Measurements from ENCODE around the gene FAM193B. TPM values are rescaled to one million over a fixed set of nuclear protein-coding genes. Genes with fewer than 3 reads are reported as not detected.

Gene FAM193B
- total and polyA plus RNA-seq, 9 of the 15 experiments (the other 6 are each of a cell fraction or from before 2014, with no cell fraction given): 4.4 to 76.4 (median 37.3) TPM

DNA sequence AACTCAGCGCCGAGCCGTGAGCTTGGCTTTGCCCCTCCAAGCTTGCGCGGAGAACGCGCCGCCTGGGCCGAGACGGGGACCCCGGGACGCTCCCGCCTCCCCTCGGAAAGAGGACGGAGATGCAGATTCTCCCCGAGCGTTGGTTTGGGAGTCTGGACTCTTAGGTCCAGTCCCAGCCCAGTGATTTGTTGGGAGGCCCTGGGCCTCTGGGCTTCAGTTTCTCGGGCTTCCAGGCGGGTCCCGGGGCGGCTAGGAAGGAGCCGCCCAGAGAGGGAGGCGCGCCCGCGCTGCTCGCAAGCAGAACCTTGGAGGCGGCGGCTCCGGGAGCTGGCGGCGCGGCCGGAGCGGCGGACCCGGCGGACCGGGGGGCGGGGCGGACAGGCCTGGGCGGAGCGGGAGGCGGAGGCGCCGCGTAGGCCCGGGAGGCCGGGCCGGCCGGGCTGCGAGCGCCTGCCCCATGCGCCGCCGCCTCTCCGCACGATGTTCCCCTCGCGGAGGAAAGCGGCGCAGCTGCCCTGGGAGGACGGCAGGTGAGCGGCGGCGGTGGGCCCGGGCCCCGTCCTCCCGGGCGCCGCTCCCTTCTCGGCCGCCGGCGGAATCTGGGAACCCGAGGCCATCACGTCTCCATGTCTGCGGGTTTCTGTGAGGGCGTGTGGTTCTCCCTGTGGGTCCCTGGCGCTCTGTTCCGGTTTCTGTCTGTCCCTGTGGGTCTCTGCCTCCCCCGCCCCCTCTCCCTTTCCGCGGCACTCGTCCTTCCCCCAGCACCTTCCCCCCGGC is 45.6 kb upstream of the FAM193B start, which contains the start of gene B4GALT7 (continued):
- TF ChIP-seq, protein P1, sequence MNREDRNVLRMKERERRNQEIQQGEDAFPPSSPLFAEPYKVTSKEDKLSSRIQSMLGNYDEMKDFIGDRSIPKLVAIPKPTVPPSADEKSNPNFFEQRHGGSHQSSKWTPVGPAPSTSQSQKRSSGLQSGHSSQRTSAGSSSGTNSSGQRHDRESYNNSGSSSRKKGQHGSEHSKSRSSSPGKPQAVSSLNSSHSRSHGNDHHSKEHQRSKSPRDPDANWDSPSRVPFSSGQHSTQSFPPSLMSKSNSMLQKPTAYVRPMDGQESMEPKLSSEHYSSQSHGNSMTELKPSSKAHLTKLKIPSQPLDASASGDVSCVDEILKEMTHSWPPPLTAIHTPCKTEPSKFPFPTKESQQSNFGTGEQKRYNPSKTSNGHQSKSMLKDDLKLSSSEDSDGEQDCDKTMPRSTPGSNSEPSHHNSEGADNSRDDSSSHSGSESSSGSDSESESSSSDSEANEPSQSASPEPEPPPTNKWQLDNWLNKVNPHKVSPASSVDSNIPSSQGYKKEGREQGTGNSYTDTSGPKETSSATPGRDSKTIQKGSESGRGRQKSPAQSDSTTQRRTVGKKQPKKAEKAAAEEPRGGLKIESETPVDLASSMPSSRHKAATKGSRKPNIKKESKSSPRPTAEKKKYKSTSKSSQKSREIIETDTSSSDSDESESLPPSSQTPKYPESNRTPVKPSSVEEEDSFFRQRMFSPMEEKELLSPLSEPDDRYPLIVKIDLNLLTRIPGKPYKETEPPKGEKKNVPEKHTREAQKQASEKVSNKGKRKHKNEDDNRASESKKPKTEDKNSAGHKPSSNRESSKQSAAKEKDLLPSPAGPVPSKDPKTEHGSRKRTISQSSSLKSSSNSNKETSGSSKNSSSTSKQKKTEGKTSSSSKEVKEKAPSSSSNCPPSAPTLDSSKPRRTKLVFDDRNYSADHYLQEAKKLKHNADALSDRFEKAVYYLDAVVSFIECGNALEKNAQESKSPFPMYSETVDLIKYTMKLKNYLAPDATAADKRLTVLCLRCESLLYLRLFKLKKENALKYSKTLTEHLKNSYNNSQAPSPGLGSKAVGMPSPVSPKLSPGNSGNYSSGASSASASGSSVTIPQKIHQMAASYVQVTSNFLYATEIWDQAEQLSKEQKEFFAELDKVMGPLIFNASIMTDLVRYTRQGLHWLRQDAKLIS (CRISPR knock-in tag; IDR thresholded peaks at IDR 0.05): no peak
- TF ChIP-seq ZNF583 (CRISPR knock-in tag; IDR thresholded peaks at IDR 0.05) (no peak), ETS2 (tag; IDR thresholded peaks at IDR 0.05; ENCODE audit: borderline replicate concordance, poor library complexity, severe bottlenecking) (no peak), FOXA1 (IDR thresholded peaks at IDR 0.05; ENCODE audit: borderline replicate concordance) (no peak), ZNF668 (CRISPR knock-in tag; IDR thresholded peaks at IDR 0.05) (no peak), TBP (optimal IDR thresholded peaks at IDR 0.05; ENCODE audit: low read depth, low read length) (peak; percentile 12), BACH1 (tag; IDR thresholded peaks at IDR 0.05) (no peak), BRCA1 (IDR thresholded peaks at IDR 0.05) (no peak), BRCA1 (CRISPR knock-in tag; IDR thresholded peaks at IDR 0.05) (no peak), NFYB (IDR thresholded peaks at IDR 0.05; ENCODE audit: extremely low read depth, insufficient read length) (no peak), MBD2 (IDR thresholded peaks at IDR 0.05; ENCODE audit: borderline replicate concordance, low read depth) (no peak), EWSR1 (IDR thresholded peaks at IDR 0.05; ENCODE audit: borderline replicate concordance, low read depth, partially characterized antibody) (no peak), ZEB2 (IDR thresholded peaks at IDR 0.05) (0 out of 2 replicates have a peak, but pooled peaks have one; percentile 37), TAL1 (IDR thresholded peaks at IDR 0.05) (no peak), MYC (IDR thresholded peaks at IDR 0.05; ENCODE audit: low read depth, low read length) (peak; percentile 86), MYC (CRISPR knock-in tag; IDR thresholded peaks at IDR 0.05; ENCODE audit: borderline replicate concordance, low read depth) (0 out of 2 replicates have a peak, but pooled peaks have one; percentile 32)
- TF ChIP-seq, protein P2, sequence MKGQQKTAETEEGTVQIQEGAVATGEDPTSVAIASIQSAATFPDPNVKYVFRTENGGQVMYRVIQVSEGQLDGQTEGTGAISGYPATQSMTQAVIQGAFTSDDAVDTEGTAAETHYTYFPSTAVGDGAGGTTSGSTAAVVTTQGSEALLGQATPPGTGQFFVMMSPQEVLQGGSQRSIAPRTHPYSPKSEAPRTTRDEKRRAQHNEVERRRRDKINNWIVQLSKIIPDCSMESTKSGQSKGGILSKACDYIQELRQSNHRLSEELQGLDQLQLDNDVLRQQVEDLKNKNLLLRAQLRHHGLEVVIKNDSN (CRISPR knock-in tag; IDR thresholded peaks at IDR 0.05): no peak
- TF ChIP-seq, protein P3, sequence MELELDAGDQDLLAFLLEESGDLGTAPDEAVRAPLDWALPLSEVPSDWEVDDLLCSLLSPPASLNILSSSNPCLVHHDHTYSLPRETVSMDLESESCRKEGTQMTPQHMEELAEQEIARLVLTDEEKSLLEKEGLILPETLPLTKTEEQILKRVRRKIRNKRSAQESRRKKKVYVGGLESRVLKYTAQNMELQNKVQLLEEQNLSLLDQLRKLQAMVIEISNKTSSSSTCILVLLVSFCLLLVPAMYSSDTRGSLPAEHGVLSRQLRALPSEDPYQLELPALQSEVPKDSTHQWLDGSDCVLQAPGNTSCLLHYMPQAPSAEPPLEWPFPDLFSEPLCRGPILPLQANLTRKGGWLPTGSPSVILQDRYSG (tag; conservative IDR thresholded peaks at IDR 0.05; ENCODE audit: low read depth): no peak
- TF ChIP-seq, protein P4, sequence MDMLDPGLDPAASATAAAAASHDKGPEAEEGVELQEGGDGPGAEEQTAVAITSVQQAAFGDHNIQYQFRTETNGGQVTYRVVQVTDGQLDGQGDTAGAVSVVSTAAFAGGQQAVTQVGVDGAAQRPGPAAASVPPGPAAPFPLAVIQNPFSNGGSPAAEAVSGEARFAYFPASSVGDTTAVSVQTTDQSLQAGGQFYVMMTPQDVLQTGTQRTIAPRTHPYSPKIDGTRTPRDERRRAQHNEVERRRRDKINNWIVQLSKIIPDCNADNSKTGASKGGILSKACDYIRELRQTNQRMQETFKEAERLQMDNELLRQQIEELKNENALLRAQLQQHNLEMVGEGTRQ (CRISPR knock-in tag; IDR thresholded peaks at IDR 0.05): no peak
- TF ChIP-seq, protein P5, sequence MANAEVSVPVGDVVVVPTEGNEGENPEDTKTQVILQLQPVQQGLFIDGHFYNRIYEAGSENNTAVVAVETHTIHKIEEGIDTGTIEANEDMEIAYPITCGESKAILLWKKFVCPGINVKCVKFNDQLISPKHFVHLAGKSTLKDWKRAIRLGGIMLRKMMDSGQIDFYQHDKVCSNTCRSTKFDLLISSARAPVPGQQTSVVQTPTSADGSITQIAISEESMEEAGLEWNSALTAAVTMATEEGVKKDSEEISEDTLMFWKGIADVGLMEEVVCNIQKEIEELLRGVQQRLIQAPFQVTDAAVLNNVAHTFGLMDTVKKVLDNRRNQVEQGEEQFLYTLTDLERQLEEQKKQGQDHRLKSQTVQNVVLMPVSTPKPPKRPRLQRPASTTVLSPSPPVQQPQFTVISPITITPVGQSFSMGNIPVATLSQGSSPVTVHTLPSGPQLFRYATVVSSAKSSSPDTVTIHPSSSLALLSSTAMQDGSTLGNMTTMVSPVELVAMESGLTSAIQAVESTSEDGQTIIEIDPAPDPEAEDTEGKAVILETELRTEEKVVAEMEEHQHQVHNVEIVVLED (CRISPR knock-in tag; IDR thresholded peaks at IDR 0.05): peak; percentile 62; the same call in 1 of the 2 replicates

Data from K562 (cell line).